PC-9 (cell line): ENCODE data around the gene GDF10. TPM values are rescaled to one million over a fixed set of nuclear protein-coding genes. Genes with fewer than 3 reads are reported as not detected.

Experiments used
- BruUV-seq: library from RNA; stranded (reverse); fragments of 400-500 nt; replicated peaks from 2 replicates; lab custom pipeline; 2021; lab: Mats Ljungman, UMichigan
- CTCF ChIA-PET: fragments of 300-600 bp; sonication (Branson Sonifier 250); formaldehyde crosslinking; loops from one replicate; lab custom pipeline; 2022; ENCODE audit warnings: antibody characterized with exemption; lab: Charles Lee
- POLR2A ChIA-PET: fragments of 300-600 bp; sonication (Branson Sonifier 250); formaldehyde crosslinking; loops from one replicate; lab custom pipeline; 2022; ENCODE audit warnings: antibody characterized with exemption; ENCODE audit not compliant: unreplicated experiment; lab: Charles Lee
- DNase-seq, 2 experiments: peaks; one replicate each; pipeline versions ENCODE4 v3.0.0 to v3.0.0-alpha.2; 2015 to 2022; ENCODE audit warnings: mixed read lengths in 1 of 2
- H2AFZ ChIP-seq: fragments of 200-600 bp; sonication (generic); 2 replicates; pipeline ENCODE4 v1.8.1; 2017; ENCODE audit warnings: antibody characterized with exemption
- H3F3A ChIP-seq: fragments of 200-600 bp; sonication (generic); 2 replicates; pipeline ENCODE4 v1.8.1; 2017; ENCODE audit warnings: antibody characterized with exemption, mild to moderate bottlenecking, low read depth; ENCODE audit not compliant: insufficient read depth
- H3K27ac ChIP-seq: fragments of 200-600 bp; sonication (generic); 2 replicates; pipeline ENCODE4 v1.6.1; 2016; ENCODE audit warnings: mixed run types
- H3K27me3 ChIP-seq: fragments of 200-600 bp; sonication (generic); 2 replicates; pipeline ENCODE4 v1.6.1; 2016; ENCODE audit warnings: low read depth, mixed run types; ENCODE audit not compliant: insufficient read depth
- H3K36me3 ChIP-seq: fragments of 200-600 bp; sonication (generic); 2 replicates; pipeline ENCODE4 v1.6.1; 2016; ENCODE audit warnings: low read depth, mixed run types
- H3K4me1 ChIP-seq: fragments of 200-600 bp; sonication (generic); replicated peaks from 2 replicates; pipeline ENCODE4 v1.6.1; 2016; ENCODE audit warnings: mixed run types; ENCODE audit not compliant: insufficient read depth
- H3K4me2 ChIP-seq: fragments of 200-600 bp; sonication (generic); 2 replicates; pipeline ENCODE4 v1.6.1; 2017; ENCODE audit warnings: mixed run types
- H3K4me3 ChIP-seq: fragments of 200-600 bp; sonication (generic); 2 replicates; pipeline ENCODE4 v1.6.1; 2016; ENCODE audit warnings: mixed run types
- H3K79me2 ChIP-seq: fragments of 200-600 bp; sonication (generic); 2 replicates; pipeline ENCODE4 v1.6.1; 2017; ENCODE audit warnings: low read depth, mixed run types
- H3K9me2 ChIP-seq: fragments of 200-600 bp; sonication (generic); 2 replicates; pipeline ENCODE4 v1.8.1; 2017; ENCODE audit warnings: mild to moderate bottlenecking; ENCODE audit not compliant: insufficient read depth
- H3K9me3 ChIP-seq: fragments of 200-600 bp; sonication (generic); 2 replicates; pipeline ENCODE4 v1.8.1; 2016; ENCODE audit warnings: low read depth; ENCODE audit not compliant: insufficient read depth
- H4K20me1 ChIP-seq: fragments of 200-600 bp; sonication (generic); 2 replicates; pipeline ENCODE4 v1.8.1; 2017; ENCODE audit not compliant: insufficient read depth
- CTCF ChIP-seq: fragments of 200-600 bp; sonication (generic); conservative IDR thresholded peaks from 2 replicates; pipeline ENCODE4 v1.6.1; 2017; ENCODE audit warnings: mixed run types, antibody characterized with exemption, mild to moderate bottlenecking, moderate library complexity
- EZH2 ChIP-seq: fragments of 200-600 bp; sonication (generic); IDR thresholded peaks from 2 replicates; pipeline ENCODE4 v1.8.0; 2017; ENCODE audit warnings: antibody characterized with exemption, low read depth
- intact Hi-C: fragments of 100-400 bp; cut with micrococcal nuclease; formaldehyde crosslinking; loops from one replicate; pipeline ENCODE4 v1.10.0; 2022; ENCODE audit not compliant: unreplicated experiment
- total RNA-seq: library from RNA; stranded (reverse); gene quantifications from 2 replicates; pipeline ENCODE4 v1.2.3, GENCODE V29; 2021

The GDF10 gene
- total RNA-seq, 1 experiment from 2014 or later = not detected

- DNase-seq = no peak
Observed at GRCh38 chr10:47306387-47307210, 6.6 kb downstream of the GDF10 start.

GRCh38 chr10:47307381-47307780 is 7.4 kb downstream of the GDF10 start:
- no peaks in the 10 kb centered on the region for H3K9me2 ChIP-seq
- H3K27ac ChIP-seq = no peak overlapping the region
- H3K79me2 ChIP-seq = no peaks in the 10 kb centered on the region
- no TSS peak for BruUV-seq
- H3K27me3 ChIP-seq = no peaks in the 10 kb centered on the region
- ChIA-PET CTCF (no interaction called here), POLR2A (no interaction called here)
- TF ChIP-seq EZH2 = no peak
- no peak for TF ChIP-seq CTCF
- H3K36me3 ChIP-seq = no peaks in the 10 kb centered on the region
- intact Hi-C loops = no loop called here
- H4K20me1 ChIP-seq = no peaks in the 10 kb centered on the region
- H3F3A ChIP-seq = no peaks in the 10 kb centered on the region
- H3K9me3 ChIP-seq = no peaks in the 10 kb centered on the region
- H3K4me3 ChIP-seq = no peak overlapping the region
- no peak for DNase-seq
- H2AFZ ChIP-seq = no peak overlapping the region
- H3K4me1 ChIP-seq = peaks cover 16% of the 10 kb centered on the region
- H3K4me2 ChIP-seq = no peak overlapping the region

More at GRCh38 chr10:47306387-47307210, 6.6 kb downstream of the GDF10 start:
- Histone ChIP-seq H3K27ac (no peak overlapping the region), H3K79me2 (no peaks in the 10 kb centered on the region), H3K4me2 (no peak overlapping the region), H3F3A (no peaks in the 10 kb centered on the region), H3K36me3 (no peaks in the 10 kb centered on the region), H3K4me1 (peaks cover 12% of the 10 kb centered on the region), H3K4me3 (no peak overlapping the region), H3K27me3 (no peaks in the 10 kb centered on the region), H2AFZ (no peak overlapping the region), H4K20me1 (no peaks in the 10 kb centered on the region), H3K9me3 (no peaks in the 10 kb centered on the region), H3K9me2 (no peaks in the 10 kb centered on the region)
- BruUV-seq = no TSS peak
- ChIA-PET CTCF (interaction anchor here (0.7 kb wide), 1 partner anchor 186 kb away, joined by 3 read pairs; no protein-coding TSS in a partner anchor), POLR2A (no interaction called here)
- intact Hi-C loops = no loop called here
- TF ChIP-seq CTCF (no peak), EZH2 (no peak)

GRCh38 chr10:47308775-47309174 is 8.8 kb downstream of the GDF10 start:
- POLR2A ChIA-PET = no interaction called here
- no TSS peak for BruUV-seq
- intact Hi-C loops = no loop called here

More at GRCh38 chr10:47308775-47309174, 8.8 kb downstream of the GDF10 start:
- Histone ChIP-seq H3K27ac (no peak overlapping the region), H3K36me3 (no peaks in the 10 kb centered on the region), H3F3A (no peaks in the 10 kb centered on the region), H3K4me3 (no peak overlapping the region), H3K4me1 (peaks cover 16% of the 10 kb centered on the region), H3K27me3 (no peaks in the 10 kb centered on the region), H2AFZ (no peak overlapping the region), H3K9me2 (no peaks in the 10 kb centered on the region), H3K9me3 (no peaks in the 10 kb centered on the region), H3K4me2 (no peak overlapping the region), H4K20me1 (no peaks in the 10 kb centered on the region), H3K79me2 (no peaks in the 10 kb centered on the region)
- CTCF ChIA-PET = no interaction called here
- TF ChIP-seq EZH2 (no peak), CTCF (no peak)
- no peak for DNase-seq
